NCI-H748 treated with DMSO at 0.1 percent for 48 hours (cell line): Measurements from ENCODE around the gene PPFIBP2.

Experiments used
- DNase-seq: peaks from one replicate; lab custom pipeline; 2025; lab: John Stamatoyannopoulos, UW

Gene PPFIBP2

DNA sequence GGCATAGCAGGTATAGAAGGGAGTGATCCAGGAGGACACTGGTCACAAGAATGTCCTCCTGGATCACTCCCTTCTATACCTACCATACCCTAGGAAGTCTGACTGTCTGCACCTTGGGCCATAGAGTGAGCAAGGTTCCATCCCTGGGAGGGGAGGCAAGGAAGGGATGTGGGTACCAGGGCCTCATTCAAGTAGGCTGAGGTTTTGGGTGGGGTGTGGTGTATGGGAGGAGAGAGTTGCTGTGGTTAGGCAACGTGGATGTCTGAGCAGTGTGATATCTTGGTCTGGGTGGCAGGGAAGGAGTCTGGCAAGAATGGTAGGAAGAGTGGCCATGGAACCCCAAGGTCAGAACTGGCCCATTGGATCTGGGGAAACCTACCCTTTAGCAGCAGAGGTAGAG lies 13.2 kb downstream of the PPFIBP2 start:
- no peak for DNase-seq

DNA sequence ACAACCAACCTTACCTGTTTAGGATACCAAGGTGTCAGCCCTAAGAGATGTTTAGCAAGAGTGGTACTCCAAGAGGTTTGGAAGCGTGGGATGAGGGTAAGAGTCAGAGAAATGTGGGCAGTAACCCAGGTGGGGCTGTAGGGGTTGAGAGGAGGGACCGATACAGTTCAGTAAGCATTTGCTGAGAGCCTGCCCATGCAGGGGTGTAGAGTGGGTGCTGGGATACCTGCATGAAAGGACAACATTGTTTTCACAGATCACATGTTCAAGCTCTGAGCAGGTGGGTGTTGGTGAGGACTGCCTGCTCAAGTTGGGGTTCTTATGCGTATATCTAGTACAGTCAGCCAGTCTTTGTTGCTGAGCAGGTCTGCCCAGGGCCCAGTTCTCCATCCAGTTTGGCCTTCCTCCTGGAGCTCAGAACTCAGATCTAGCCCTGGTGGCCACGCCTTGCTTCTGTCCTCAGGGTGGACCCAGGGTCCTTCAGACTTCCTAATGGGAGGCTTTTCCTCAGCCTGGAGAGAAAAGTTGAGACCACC lies 14.8 kb downstream of the PPFIBP2 start:
- DNase-seq, result no peak

DNA sequence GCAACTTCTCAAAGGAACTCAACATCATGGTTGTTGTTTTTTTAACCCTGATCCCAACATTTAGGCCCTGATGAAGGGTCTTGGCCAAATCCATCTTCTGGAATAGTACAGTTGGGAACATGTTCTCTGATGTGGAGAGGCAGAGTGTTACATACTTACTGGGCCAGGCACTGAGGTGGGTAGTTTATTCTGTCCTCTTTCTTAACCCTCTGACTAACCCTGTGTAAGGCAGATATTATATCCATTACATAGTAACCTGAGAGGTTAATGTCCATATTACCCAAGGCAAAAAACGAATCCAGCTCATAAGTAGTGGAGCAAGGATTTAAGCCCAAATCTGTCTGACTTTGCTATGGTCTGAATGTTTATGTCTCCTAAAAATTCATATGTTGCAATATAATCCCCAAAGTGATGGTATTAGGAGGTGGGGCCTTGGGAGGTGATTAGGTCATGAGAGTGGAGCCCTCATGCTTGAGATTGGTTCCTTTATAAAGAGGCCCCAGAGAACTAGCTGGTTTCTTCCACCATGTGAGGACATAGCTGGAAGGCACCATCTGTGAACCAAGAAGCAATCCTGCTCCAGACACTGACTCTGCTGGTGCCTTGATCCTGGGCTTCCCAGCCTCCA lies 16.3 kb downstream of the PPFIBP2 start:
- no peak for DNase-seq

DNA sequence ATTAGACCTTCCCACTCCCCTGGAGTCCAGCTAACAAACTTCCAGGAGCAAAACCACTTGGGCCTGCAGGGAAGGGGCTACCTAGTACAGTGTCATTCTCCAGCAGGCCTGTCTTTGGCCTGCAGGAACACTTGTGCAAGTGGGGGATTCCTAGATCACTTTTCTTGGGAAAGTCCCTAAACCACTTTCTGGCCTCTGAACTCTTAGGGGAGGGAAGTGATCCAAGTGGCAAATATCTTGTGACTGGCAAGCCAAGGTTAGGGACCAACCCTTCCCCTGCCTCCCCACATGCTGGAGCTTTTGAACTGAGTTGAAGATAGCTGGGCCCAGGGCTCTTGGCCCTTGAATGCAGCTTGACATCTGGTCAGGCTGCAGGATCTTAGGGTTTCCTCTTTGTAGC lies 17.2 kb downstream of the PPFIBP2 start:
- no peak for DNase-seq

DNA sequence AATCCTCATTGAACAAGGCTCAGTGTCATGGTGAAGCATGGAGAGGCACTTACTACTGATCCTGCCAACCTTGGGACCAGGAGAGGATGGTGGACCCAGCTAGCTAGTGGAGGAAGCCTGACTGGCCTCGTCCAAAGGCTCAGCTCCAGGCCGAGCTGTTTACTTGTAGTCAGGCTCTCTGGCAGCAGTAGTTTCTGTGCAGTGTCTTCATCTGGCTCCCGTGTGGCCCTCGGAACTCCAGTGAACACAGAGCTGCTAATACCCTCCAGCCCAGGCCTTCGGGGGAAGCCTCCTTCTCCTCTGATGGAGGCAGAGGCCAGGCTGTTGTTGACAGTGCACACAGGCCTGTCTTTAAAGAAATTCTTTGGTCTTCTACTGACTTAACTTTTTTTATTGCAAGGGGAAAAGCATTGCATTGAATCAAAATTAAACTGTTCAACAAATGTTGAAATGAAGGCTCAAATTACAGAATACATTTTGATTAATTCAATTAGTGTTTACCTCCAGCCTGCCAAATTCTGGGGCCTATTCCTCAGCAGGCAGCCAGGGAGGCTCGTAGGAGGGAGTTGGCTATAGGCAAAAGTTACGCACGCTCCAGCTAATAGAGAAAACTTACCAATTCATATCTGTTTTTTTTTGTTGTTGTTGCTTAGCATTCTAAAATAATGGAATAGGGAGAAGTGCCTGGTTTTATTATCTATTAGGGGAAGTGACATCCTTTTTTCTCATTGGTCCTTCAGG lies 18.8 kb downstream of the PPFIBP2 start:
- no peak for DNase-seq

DNA sequence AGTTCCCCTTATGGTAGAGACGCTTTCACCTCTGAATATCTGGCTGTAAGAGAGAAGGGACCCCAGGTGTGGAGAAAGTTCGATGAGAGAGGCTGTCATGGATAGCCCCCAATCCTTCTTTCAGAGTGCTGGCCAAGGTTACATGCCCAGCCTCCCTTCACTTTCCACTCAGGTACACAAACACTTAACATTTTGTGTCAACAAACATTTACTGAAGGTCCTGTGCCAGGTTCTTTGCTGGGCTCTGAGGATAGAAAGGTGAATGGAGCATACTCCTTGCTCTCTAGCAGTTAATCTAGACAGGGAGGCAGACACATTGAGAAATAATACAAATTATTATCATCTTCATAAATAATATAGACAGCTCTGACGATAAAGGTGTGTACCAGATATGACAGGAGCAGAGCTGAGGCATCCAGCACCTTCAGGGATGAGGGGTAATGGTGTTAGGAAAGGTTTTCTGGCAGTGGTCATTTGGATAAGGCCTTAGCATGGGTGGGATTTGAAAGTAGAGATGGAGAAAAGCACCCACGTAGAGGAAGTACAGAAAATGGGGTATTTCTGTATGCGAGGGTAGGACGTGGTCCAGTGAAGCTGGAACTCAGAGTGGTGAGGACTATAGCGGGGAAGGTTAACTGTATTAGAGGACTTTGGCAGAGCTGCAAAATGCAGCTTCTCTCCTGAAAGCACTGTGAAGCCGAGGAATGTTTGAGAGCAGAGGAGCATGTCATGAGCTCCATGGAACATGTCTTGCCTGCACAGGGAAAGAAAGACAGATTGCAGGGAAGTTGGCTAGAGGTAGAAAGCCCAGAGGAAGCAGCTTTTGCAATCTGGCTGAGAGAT lies 19.6 kb downstream of the PPFIBP2 start:
- DNase-seq, result no peak

DNA sequence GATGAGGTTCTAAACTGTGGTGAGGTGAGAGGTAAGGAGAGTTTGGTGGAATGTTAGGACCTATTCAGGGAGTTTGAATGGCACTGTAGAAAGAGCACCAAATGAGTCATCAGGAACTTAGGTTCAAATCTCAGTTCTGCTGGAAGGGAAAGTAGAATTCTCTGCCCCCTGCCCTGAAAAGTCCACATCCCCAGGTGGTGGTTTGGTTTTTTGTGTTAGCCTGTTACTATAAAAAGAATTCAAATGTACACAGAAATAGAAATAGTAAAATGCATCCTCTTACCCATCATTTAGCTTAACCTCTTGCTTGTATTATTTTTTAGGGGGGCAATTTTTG lies 20.2 kb downstream of the PPFIBP2 start:
- DNase-seq, result no peak

DNA sequence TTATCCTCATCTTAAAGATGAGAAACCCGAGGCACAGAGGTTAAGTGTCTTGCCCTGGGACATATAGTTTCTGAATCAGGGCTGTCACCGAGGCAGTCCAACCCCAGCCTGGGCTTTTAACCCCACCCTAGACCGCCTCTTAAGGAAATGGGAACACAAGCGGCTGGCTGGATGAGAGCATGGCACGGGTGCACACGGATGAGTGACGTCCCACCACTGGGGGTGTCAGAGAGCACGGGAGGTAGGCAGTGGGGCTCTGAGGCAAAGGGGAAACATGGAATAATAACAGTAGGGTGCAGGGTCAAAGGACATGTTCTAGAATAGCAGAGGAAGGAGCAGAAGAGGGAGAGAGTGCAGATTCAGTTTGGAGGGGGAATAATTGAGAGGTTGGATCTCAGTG lies 22.3 kb downstream of the PPFIBP2 start:
- DNase-seq, result no peak

DNA sequence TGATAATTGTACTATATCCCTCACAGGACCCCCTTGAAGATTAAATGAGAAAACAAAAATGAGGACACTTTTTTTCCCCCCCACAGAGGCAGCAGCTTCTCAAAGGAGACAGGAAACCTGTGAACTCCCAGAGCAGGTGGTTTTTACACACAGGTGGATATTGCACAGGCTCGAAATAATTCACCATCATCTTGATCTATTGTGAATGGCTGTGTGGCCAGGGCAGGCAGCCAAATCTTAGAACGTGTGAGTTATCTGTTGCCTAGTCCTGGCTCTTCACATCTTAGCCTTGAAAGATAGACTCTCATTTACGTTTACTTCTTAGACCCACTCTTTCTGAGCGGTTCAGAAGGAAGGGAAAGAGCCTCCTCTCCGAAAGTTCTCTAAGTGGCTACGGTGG lies 23.5 kb downstream of the PPFIBP2 start:
- DNase-seq, result no peak

DNA sequence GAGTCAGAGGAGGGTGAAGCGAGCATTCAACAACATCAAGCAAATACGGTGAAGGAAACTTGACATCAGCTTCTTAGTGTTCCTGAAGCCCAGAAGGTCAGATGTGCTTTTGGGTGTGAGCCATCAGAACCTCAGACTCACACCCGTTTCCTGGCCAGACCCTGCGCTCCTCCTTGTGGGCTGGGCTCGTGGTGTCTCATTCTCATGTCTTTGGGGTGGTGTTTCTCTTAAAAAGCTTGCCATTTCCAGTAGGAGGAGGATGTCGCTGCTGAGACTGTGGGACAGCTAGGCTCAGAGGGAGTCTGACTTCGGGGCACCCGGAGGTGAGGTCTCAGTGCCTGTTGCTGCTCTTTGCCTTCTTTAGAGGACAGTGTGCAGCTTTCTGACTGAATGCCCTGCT lies 24.2 kb downstream of the PPFIBP2 start:
- DNase-seq, result no peak

DNA sequence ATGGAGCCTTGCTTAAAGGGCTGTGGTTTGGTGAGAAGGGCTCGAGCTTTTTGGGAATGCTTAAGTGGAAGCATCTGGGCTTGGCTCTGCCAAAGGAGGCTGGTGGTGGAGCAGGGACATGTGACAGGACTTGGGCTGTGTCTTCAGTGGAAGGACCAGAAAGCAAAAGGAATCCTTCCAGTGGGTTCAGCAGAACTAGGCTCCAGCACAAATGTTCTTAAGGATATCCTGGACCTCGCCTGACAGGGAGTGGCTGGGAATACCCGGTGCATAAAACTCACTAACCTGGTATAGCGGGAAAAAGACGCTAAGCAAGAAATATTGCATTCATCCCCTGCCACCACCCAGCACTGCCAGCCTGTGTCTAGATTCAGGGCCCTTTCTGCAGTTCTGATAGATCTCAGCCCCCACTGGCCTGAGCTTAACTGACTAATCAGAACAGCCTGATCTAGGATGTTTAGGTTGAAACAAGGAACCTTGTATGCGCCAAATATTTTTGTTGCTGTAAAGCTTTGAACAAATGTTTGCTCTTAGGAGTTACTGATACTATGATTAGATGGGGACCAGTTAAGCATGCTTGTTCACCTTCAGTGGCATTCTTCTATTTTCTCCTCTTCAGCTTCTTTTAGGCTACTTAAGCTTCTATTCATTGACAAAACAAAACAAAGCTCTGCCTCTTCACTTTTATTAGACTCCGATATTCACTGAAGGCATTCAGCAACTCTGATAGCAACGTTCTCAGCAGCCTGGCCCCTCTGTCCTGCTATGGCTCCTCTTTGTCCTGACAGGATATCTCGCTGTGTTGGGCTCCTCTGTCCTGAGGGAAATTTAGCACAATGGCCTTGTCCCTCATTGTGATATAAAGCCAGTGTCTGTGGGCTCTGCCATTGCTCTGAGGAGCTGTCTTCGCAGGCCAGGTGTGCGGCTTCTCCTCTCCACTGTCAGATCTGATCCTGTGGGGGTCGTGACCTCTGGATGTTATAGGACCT lies 25.0 kb downstream of the PPFIBP2 start:
- DNase-seq, result no peak

DNA sequence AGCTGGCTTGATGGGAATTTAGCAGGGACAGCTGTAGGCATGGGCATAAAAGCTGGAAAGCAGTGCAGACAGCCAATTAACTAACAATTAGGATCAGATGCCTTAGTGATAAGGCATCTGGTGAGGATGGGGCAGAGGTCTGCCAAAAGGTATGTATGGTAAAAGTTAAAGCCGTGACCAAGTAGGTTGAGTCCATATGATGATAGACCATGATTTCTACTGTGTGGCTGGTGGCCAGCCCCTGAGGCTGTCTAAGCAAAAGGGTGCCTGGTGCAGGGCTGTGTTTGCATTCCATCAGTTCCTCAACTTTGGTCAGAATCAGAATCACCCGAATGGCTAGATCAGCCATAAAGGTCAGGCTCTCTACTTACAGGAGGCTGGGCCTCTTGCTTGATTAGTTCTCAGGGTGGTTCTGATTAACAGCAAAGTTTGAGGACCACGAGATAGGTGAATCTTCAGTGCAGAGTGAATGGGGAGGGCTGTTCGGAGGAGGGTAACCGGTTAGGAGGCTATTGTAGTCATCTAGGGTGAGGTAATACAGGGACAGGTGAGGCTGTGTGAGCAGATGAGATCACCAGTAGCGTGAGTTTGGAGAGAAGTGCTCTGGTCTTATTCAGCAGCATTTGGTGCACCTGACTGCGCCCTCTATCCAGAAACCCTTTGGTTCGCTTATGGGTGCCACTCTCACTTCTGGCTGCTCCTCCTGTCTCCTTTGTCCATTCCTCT lies 27.2 kb downstream of the PPFIBP2 start:
- DNase-seq, result no peak

DNA sequence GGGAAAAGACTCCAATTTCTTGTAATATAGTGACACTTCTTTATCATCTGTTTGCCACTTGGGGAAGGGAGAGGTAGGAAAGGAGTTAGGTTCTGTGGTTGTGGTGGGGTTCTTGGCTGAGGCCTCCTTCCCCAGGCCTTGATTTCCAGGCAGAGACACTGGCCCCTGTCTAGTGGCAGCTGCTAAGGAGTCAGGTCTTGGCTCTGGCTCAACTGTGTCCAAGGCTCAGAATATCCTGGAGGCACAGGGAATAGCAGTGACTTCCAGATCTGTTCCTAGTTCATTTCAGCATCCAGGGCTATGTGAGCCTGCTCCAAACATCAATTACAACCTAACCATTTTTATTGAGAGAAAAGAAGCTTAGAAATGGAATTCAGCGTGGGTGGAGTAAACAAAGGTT lies 29.5 kb downstream of the PPFIBP2 start:
- no peak for DNase-seq

DNA sequence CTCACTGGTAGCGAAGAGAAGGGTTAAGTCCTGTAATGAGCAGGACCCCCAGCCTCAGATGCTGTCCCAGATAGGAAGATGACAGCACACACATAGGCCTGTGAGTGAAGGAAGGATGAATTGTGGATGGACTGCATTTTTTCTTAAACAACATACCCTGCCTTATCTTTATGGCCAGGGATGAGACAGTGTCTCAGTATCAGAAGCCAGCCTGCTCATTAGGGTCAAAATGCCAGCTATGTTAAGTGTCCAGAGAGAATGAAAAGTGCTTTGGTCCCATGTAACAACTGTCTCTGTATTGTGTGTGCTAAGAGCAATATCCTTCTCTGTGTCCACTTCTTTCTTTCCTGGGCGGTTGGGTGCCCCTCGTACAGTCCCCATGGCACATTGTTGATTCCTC lies 30.2 kb downstream of the PPFIBP2 start:
- DNase-seq, result no peak

DNA sequence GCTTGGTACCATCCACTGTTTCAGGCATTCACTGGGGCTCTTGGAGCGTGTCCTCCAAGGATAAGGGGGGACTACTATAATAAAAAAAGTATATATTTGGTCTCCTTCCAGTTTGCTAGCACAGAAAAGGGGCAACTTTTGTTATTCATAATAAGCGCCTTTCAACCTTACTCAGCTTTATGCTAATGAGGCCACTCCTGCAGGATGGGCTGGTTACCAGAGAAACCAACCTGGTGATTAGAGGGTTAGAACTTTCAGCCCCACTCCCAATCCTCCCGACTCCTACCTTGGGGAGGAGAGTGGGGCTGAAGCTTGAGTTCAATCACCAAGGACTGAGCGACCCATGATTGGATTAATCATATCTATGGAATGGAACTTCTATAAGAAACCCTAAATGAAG lies 31.8 kb downstream of the PPFIBP2 start:
- no peak for DNase-seq

DNA sequence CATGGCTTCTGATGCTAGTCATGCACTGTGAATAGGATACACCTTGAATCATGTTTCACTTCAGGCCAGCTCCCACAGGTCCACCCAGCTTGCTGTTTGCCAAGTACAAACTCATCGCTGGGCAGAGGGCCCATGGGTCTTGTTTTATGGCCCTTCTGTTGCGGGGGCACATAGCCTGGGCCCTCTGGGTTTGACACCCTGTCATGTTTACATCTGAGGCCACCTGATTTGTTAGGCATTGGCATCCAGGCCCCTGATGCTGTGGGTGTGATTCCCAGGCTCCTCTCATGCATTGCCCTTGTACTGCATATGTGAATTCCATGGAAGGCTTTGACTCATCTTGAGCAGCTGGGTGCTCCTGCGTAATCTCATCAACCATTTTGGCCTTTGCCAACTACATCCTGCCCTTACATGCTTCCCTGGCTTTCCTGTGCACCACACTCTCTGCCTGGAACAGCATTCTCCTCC lies 32.6 kb downstream of the PPFIBP2 start:
- no peak for DNase-seq

DNA sequence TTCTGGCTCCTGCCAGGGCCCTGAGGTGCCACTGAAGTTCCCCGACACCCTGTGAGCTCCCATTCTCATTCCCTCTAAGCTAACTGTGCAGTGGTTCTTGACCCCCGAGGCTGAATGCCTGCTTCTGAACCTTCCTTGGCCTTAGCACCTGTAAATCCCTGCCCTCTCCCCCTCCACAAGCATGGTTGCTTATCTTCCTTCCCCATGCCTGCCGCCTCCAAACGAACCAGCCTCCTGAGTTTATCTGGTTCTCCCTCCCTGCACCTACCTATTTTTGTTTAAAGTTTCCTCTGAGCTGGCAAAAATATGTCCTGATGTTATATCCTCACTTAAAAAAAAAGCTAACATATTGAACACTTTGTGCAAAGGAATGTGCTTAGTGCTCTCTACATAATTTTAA lies 33.9 kb downstream of the PPFIBP2 start:
- DNase-seq, result no peak

DNA sequence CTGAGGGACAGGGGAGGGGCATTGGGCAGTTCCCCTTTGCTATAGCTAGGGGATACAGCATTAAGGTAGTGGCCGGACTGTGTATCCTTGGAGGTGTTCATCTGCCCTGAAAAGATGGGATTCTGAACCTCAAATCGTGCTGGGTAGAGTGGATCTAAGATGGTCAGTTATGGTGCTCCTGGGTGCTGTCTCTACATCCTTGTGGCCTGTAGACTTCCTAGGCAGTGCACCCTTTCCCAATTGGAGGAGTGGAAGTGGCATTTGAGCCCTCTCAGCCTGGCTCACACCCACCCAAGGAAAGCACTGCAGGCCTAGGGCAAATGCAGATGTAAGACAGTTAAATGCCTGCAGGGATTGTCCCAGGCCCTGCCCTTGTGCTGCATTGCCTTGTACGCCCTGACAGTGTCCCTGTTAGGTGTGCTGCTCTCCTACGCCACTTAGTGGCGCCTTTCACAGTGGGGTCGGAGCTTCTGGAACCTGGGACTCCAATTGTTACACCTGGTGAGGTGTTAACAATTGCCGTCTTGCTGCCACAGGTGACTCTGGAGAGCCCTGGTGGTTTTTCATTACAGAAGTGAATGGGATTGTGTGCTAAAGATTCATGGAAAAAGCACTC lies 35.0 kb downstream of the PPFIBP2 start:
- no peak for DNase-seq

DNA sequence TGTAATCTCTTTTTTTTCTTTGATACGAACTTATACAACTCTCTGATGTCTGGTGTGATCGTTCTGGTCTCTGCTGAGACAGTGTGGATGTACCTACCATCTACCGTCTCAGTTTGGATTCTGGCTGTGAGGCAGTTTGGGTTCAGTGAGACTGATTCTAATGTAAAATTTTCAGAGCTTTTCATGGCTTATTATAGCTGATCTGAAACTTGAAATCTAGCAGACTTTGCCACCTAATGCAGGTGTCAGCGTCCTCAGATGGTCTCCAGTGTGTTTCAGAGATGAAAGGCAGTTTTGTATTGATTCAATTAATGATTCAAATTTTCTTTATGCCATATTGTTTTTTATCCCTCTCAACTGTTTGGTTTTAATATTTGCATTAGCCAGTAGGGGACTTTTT lies 35.9 kb downstream of the PPFIBP2 start:
- no peak for DNase-seq

DNA sequence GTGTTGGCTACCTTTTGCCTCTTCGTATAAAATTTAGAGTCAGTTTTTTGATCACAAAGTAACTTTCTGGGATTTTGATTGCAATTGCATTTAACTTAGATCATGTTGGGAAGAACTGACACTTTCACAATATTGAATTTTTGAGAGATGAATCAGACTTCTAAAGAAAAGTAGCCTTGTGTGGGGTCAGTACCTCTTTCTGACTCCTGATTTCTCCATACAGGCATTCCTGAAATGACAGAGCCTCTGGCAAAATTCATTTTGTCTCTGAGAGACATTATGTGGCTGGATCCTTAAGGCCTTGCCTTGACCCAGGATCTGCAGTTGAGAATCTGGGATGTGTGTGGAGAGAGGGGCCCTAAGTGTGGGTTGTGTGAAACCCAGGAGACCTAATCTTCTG lies 37.8 kb downstream of the PPFIBP2 start:
- DNase-seq, result no peak

DNA sequence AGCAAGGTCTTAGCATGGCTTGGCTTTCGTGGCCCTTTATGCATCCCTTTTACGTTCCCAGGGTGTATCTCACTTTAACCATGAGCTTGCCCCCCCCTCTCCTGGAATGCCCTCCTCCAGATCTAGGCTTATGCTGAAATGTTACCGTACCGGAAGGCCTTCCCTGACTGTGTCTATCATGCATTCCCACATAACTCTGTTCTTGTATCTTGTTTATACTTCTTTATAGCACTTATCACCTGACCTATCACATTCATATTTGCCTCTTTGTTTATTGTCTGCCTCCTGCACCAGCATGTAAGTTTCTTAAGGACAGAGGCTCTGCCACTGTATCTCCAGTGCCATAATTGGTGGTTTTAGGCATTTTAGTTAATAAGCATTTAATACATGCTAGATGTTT lies 38.9 kb downstream of the PPFIBP2 start:
- DNase-seq, result no peak
